ENCODE results near the gene ROCK2. TPM values are rescaled to one million over a fixed set of nuclear protein-coding genes. Genes with fewer than 3 reads are reported as not detected.
A peak's percentile ranks its signal among the peaks of the same experiment; 100 is the strongest.
"Not testable (repeated sequence)": the region's sequence is repeated elsewhere in the genome, so short reads cannot be mapped to it uniquely, and the experiment has no call there.

Gene ROCK2
- polyA plus RNA-seq, 1 donor = 51.6 TPM

- DNase-seq (ENCODE audit: low read depth) = no peak
Observed at GRCh38 chr2:11179899-11180298, 164.5 kb downstream of the ROCK2 start.

DNA sequence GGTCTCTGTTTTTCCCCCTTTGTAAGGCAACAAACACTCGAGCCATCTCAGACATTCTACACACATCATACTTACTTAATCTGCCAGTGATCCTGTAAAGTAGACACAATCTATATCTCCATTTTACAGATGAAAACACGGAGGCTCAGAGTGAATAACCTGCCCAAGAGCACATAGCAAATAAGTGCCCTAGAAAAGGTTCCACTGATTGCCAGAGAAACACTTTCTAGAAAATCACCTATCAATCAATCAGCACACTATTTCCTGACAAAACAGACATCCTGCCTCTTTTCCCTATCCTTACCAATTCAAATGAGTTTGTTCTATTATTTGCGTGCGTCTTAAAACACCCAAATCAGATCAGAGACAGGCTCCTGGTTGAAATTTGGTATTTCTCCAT lies 165.2 kb downstream of the ROCK2 start:
- no peak for DNase-seq (ENCODE audit: low read depth)

DNA sequence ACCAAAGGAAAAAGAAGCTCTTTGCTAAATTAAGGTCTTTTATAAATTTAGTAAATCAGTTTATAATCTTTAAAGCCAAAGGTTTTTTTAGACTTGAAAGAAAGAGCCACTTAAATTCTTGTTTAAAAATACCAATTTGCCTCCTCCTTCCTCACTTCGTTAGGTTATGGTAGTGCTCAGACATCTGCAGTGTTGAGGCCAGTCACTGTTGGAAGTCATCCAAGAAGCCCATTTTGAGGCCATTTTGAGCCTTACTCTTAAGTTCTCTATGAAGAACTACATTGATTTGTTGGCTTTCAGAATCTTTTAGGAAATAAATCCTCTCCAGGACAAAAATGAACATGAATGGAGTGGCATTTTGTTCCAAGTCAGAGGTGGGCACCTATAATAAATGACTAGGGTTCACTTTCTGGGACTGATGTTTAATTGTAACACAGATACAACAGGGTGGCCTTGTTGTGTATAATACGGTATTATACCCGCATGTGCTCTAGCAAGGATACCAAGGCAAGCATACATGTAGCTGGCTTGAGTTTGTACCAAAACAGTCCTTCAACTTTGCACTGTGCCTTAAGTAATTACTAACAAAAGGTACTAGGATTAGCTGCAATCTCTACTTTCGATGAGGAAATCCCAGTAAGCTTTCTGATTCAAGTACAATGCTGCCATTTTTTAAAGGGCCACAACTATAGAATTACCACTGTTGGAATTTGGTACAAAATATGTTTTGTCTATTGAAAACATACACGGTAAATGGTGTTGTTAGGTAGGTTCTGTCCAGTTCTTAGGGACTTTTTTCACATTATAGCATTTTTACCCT lies 166.4 kb downstream of the ROCK2 start:
- DNase-seq (ENCODE audit: low read depth) = no peak

DNA sequence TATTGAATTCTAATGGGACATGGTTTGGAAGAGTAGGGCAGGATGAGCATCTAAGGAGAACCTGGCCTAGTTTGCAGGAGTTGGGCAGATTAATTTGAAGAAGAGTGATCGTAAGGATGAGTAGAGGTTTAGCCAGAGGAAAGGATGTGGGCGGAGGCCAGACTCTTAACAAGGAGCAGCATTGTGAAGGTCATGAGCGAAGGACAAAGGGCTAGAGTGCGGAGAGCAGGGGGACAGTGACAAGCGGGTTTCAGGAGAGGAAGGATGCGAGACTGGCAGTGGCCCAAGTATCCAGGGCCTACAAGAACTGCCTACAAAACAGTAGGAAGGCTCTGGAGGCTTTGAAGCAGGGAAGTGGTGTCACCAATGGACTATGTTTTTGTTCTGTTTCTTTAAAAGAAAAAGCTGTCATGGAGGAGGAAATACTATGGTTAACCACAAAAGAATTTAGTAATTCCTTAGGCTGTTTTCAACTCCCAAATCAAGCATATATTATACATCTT lies 169.1 kb downstream of the ROCK2 start:
- no peak for DNase-seq (ENCODE audit: low read depth)

DNA sequence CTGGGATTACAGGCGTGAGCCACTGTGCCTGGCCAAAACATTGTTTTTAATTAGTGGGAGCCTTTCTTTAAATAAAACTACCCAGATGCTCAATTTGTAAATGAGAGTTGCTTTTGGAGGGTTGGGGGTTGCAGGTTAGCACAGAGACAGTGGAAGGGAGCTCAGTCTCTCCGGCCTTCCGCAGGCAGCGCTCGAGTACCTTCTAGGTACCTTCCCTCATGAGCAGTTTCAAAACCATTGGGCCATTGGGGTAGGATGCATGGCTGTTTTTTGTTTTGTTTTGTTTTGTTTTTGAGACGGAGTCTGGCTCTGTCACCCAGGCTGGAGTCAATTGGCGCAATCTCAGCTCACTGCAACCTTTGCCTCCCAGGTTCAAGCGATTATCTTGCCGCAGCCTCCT lies 170.2 kb downstream of the ROCK2 start:
- no peak for DNase-seq (ENCODE audit: low read depth)

- no peak for DNase-seq (ENCODE audit: low read depth)
Observed at GRCh38 chr2:11169333-11169732, 175.1 kb downstream of the ROCK2 start.

GRCh38 chr2:11168488-11168887 lies 175.9 kb downstream of the ROCK2 start:
- no peak for DNase-seq (ENCODE audit: low read depth)

DNA sequence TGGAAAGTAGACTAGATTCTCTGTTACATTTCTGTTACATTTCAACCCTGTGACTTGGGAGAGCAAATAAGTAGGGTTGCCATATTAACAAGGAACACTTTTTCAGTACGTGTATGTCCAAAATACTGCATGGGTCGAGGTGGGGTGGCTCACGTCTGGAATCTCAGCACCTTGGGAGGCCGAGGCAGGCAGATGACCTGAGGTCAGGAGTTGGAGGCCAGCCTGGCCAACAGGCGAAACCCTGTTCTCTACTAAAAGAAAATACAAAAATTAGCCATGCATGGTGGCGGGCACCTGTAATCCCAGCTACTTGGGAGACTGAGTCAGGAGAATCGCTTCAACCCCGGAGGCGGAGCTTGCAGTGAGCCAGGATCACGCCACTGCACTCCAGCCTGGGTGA lies 178.0 kb downstream of the ROCK2 start:
- no peak for DNase-seq (ENCODE audit: low read depth)

DNA sequence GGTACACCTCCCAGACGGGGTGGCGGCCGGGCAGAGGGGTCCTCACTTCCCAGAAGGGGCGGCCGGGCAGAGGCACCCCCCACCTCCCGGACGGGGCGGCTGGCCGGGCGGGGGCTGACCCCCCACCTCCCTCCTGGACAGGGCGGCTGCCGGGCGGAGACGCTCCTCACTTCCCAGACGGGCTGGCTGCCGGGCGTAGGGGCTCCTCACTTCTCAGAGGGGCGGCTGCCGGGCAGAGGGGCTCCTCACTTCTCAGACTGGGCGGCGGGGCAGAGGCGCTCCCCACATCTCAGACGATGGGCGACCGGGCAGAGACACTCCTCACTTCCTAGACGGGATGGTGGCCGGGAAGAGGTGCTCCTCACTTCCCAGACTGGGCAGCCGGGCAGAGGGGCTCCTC lies 179.4 kb downstream of the ROCK2 start:
- not testable (repeated sequence) for DNase-seq (ENCODE audit: low read depth)

DNA sequence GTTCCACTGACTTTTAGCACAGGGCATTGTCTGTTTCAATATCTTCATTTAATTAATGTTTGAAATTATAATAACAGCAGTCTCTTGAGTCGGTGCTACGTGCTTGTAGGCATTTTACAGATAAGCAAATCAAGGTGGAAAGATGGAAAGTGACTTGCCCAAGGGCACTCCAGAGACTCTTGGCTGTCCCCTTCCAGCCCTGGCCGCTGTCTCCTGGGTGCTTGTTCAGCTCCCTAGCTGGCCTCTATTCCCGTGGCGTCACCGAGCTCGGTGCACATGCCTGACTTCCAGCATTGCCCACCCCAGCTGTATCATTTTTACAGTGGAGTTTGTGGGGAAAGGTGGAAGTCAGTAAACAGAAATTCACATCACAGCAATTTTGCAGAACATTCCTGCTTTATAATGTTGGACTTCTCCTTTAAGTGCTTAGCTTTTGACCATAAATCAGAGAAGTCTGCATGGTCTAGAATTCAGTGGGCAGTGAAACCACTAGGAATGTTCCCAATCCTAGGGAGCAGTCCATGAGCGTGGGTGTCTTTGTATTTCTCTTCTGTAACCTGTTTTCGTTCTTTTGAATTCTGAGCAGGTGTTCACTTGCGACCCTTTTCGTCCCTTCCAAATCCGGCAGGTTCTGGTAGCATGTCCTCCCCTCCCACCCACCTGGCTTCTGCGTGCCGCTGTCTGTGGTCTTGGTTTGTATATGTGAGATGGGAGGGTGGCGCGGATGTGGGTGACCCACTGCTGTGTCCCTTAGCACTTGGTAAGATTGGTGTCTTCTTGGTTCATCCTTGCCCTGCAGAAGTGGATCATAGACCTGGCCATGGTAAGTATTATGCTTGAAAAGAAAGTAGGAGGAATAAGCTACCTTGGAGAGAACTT lies 180.8 kb downstream of the ROCK2 start:
- DNase-seq (ENCODE audit: low read depth) = no peak

DNA sequence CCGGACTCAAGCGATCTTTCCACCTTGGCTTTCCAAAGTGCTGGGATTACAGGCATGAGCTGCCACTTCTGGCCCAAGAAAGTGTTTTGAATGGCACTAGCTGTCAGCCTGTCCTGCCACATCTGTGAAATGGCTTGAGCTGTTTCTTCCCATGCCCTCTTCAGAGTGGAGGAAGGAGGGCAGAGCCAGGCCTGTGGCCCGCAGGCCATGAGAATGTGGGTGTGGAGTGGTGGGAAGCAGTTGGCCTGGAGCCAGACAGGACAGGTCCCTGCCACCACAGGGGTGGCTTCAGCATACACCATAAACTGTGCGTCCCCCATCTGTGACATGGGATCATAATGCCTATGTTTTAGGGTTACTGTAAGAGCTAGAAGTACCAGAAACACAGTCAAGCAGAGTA lies 182.7 kb downstream of the ROCK2 start:
- DNase-seq (ENCODE audit: low read depth) = no peak

DNA sequence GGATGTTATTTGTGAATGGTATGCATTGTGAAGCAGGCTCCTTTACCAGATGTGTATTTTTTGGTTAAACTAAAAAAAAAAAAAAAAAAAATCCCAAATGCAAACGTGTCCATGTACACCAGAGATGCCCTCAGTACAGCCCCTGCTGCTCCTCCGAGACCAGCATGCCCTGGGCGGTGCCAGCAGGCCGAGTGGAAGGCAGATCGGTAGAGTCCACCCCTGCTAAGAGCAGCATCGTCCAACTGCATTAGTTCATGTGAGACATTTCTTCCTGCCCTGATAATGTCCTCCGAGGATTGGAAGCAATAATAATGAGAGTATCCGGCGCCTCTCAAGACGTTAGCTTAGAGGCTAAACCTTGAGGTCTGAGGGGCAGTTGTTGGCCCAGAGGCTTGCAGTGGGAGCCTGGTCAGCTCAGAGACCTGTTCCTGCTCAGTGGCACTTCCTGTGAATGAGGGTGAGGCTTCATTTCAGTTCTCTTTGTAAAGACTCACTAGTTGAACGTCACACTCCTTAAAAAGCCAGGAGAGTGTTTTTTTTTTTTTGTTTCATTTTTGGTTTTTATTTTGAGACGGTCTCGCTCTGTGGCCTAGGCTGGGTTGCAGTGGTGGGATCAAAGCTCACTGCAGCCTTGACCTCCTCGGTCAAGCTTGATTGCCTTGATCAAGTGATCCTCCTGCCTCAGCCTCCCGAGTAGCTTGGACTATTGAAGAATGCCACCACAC lies 183.5 kb downstream of the ROCK2 start:
- DNase-seq (ENCODE audit: low read depth) = no peak

DNA sequence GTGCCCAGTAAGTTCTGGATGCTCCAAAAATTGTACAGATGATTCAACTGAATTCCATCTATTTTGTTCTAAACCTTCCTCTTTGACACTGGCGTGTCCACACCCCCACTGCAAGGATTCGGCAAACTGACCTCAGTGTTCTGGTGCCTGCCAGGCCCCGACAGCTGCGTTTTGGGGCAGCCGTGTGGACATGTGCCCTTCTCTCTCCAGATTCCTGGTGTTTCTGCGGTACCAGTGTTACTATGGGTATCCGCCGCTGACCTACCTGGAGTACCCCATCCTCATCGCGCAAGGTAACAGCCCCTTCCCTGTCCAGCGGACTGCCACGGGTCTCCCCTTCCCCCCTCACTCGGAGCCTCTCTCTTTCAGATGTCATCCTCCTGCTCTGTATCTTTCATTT lies 184.2 kb downstream of the ROCK2 start:
- DNase-seq (ENCODE audit: low read depth) = no peak

GRCh38 chr2:11159574-11160170 lies 184.8 kb downstream of the ROCK2 start:
- no peak for DNase-seq (ENCODE audit: low read depth)

DNA sequence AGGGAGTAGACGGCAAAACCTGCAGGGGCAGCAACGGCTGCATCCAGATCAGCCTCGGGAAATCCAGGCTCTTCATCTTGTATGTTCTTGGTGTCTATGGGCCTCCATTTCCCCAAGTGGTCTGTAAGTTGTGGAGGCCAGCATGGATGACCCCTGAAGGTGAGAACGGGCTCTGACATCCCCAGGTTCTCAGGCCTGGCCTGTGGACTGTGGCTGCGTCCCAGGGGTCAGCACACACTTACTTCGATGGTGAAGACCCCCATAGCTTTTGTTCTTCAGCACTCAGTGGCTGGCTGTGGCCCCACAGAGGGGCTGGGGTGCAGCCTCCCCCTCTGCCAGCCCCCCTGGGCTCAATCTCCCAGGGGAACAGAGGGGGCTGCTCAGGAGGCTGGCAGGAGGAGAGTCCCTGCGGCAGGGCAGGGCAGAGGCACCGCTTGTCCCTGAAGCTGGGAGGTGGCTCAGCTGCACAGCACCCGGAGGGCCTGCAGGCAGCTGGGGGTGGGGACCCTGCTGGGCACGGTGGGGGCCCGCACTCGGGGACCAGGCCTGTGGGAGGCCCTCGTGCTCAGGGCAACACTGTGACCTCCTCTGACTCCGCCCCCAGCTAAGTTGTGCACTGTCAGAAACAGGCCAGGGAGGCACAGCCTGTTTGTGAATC lies 185.4 kb downstream of the ROCK2 start:
- DNase-seq (ENCODE audit: low read depth) = no peak

GRCh38 chr2:11157731-11158130 lies 186.7 kb downstream of the ROCK2 start:
- DNase-seq (ENCODE audit: low read depth) = no peak

DNA sequence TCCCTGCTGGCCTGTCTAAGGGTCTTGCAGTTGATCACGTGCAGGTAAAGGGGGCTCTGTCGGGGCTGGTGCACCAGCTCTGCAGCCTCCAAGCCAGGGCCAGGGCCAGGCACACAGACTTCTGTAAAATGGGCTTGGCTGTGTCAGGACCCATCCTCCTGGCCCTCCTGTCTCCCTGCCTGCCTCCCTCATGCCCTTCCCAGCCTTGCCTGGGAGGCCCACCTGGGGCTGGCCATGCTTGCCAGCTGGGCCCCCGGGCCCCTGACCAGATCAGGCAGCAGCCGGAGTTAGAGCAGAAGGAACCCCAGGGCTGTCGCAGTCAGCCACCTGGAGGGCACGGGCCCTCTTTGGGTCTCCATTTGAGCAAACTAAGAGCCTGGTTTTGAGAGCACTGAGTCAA lies 187.1 kb downstream of the ROCK2 start:
- DNase-seq (ENCODE audit: low read depth) = no peak

- no peak for DNase-seq (ENCODE audit: low read depth)
Observed at GRCh38 chr2:11156396-11157075, 187.9 kb downstream of the ROCK2 start.

DNA sequence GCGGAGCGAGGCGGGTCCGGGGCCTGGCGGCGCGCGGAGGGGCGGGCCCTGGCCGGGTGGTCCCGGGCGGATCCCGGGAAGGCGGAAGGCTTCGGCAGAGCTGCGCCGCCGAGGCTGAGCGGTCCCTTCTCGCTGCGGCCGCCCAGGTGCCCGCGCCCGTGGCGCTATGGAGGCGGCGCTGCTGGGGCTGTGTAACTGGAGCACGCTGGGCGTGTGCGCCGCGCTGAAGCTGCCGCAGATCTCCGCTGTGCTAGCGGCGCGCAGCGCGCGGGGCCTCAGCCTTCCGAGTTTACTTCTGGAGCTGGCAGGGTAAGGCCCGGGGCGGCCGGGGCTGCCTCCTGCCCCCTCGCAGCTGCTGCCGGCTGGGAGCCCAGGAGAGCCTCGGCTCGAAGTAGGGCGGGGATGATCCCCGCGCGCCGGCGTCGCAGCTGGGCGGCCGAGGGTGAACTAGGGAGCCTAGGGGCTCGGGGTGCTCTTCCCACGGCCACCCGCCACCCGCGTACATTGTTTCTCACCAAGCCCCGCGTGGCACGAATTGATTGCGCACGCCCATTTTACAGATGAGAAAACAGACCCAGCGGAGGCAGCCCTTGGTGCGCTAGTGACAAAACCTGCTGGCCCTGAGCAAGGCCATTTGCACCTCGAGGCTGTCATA lies 188.9 kb downstream of the ROCK2 start, which contains the start of gene SLC66A3:
Gene SLC66A3, plus strand, starts transcription at position 87 of the 655 bp plus-strand sequence. Its CDS starts 80 bp downstream, at position 167.
- peak; percentile 43 for DNase-seq (ENCODE audit: low read depth)

GRCh38 chr2:11154923-11155380 lies 189.5 kb downstream of the ROCK2 start:
- peak; percentile 65 for DNase-seq (ENCODE audit: low read depth)

Measured in forelimb muscle (tissue), 1 donor.